OCI-LY3 (cell line): ENCODE data around the gene CES1.
"Not testable (repeated sequence)": the region's sequence is repeated elsewhere in the genome, so short reads cannot be mapped to it uniquely, and the experiment has no call there.

ENCODE experiments used
- CTCF ChIP-seq: fragments of 200-600, 300-600 bp; sonication (generic); IDR thresholded peaks from 2 replicates; pipeline ENCODE4 v1.5.1; 2014; ENCODE audit warnings: antibody characterized with exemption, low read length, low read depth
- EZH2phosphoT487 ChIP-seq: fragments of 200-600 bp; shearing (Covaris generic); IDR thresholded peaks from 2 replicates; pipeline ENCODE4 v1.6.1; 2018; ENCODE audit warnings: antibody characterized with exemption, mixed run types, low read depth

- TF ChIP-seq CTCF, EZH2phosphoT487: not testable (repeated sequence)
Observed at GRCh38 chr16:55857650-55858049, 24.8 kb upstream of the CES1 start.
